GM23338 (cell line): ENCODE measurements around the gene VPS26C. TPM values are rescaled to one million over a fixed set of nuclear protein-coding genes. Genes with fewer than 3 reads are reported as not detected.

Experiments
- ATAC-seq: fragments of 200-7000 bp; cut with Tn5 transposase; 3 replicates; pipeline ENCODE4 v1.9.1; 2020
- DNase-seq: peaks from one replicate; pipeline ENCODE4 v3.0.0-alpha.2; 2015; ENCODE audit warnings: low spot score
- H2AFZ ChIP-seq: fragments of 200-600 bp; sonication (generic); 2 replicates; pipeline ENCODE4 v1.8.0; 2016; ENCODE audit warnings: antibody characterized with exemption, mild to moderate bottlenecking, moderate library complexity
- H3F3A ChIP-seq: fragments of 200-600 bp; sonication (generic); replicated peaks from 2 replicates; pipeline ENCODE4 v1.8.0; 2017; ENCODE audit warnings: antibody characterized with exemption, mixed run types, low read depth
- H3K27ac ChIP-seq: fragments of 200-600 bp; sonication (generic); 2 replicates; pipeline ENCODE4 v1.6.1; 2016; ENCODE audit warnings: low read depth
- H3K27me3 ChIP-seq: fragments of 200-600 bp; sonication (generic); 2 replicates; pipeline ENCODE4 v1.8.0; 2016; ENCODE audit warnings: mild to moderate bottlenecking, mixed run types, moderate library complexity; ENCODE audit not compliant: insufficient read depth
- H3K36me3 ChIP-seq: fragments of 200-600 bp; sonication (generic); 2 replicates; pipeline ENCODE4 v1.8.0; 2016; ENCODE audit warnings: mild to moderate bottlenecking; ENCODE audit not compliant: insufficient read depth
- H3K4me1 ChIP-seq: fragments of 200-600 bp; sonication (generic); 2 replicates; pipeline ENCODE4 v1.8.0; 2016; ENCODE audit warnings: mild to moderate bottlenecking, moderate library complexity; ENCODE audit not compliant: insufficient read depth
- H3K4me2 ChIP-seq: fragments of 200-600 bp; sonication (generic); 2 replicates; pipeline ENCODE4 v1.7.1; 2017; ENCODE audit warnings: mixed run types
- H3K4me3 ChIP-seq: fragments of 200-600 bp; sonication (generic); 2 replicates; pipeline ENCODE4 v1.6.1; 2016; ENCODE audit warnings: mixed run types
- H3K79me2 ChIP-seq: fragments of 200-600 bp; sonication (generic); replicated peaks from 2 replicates; pipeline ENCODE4 v1.8.0; 2017; ENCODE audit warnings: mild to moderate bottlenecking; ENCODE audit not compliant: insufficient read depth
- H3K9me2 ChIP-seq: fragments of 200-600 bp; sonication (generic); 2 replicates; pipeline ENCODE4 v1.8.0; 2017; ENCODE audit not compliant: insufficient read depth
- H4K20me1 ChIP-seq: fragments of 200-600 bp; sonication (generic); replicated peaks from 2 replicates; pipeline ENCODE4 v1.8.0; 2017; ENCODE audit warnings: mild to moderate bottlenecking; ENCODE audit not compliant: insufficient read depth
- H3K27ac Mint-ChIP-seq: 2 replicates; pipeline ENCODE4 v1.8.0; 2020; ENCODE audit warnings: inconsistent platforms, mild to moderate bottlenecking, moderate library complexity, mixed read lengths
- H3K27me3 Mint-ChIP-seq: 3 replicates; pipeline ENCODE4 v1.8.0; 2022; ENCODE audit warnings: low read depth, mild to moderate bottlenecking, moderate library complexity, mixed read lengths, inconsistent platforms; ENCODE audit not compliant: insufficient read depth, poor library complexity
- H3K36me3 Mint-ChIP-seq: 3 replicates; pipeline ENCODE4 v1.8.0; 2021; ENCODE audit warnings: low read depth, mild to moderate bottlenecking, inconsistent platforms, moderate library complexity, mixed read lengths
- H3K4me1 Mint-ChIP-seq: 3 replicates; pipeline ENCODE4 v1.8.0; 2020; ENCODE audit warnings: mild to moderate bottlenecking, inconsistent platforms, mixed read lengths
- H3K4me3 Mint-ChIP-seq: 3 replicates; pipeline ENCODE4 v1.8.0; 2021; ENCODE audit warnings: moderate library complexity, mild to moderate bottlenecking, inconsistent platforms, mixed read lengths
- H3K9me3 Mint-ChIP-seq: 3 replicates; pipeline ENCODE4 v1.8.0; 2020; ENCODE audit warnings: moderate library complexity, mild to moderate bottlenecking, inconsistent platforms, mixed read lengths
- CREB1 ChIP-seq: fragments of 250-450 bp; sonication (Bioruptor Pico); IDR thresholded peaks from 2 replicates; pipeline ENCODE4 v1.5.0; 2020; ENCODE audit warnings: low read depth, mild to moderate bottlenecking, moderate library complexity
- EZH2 ChIP-seq: fragments of 200-600 bp; sonication (generic); IDR thresholded peaks from one replicate; pipeline ENCODE4 v1.8.0; 2017; ENCODE audit warnings: antibody characterized with exemption, mild to moderate bottlenecking, low read depth; ENCODE audit not compliant: unreplicated experiment
- EZH2phosphoT487 ChIP-seq: fragments of 200-600 bp; sonication (generic); IDR thresholded peaks from one replicate; pipeline ENCODE4 v1.8.1; 2018; ENCODE audit warnings: antibody characterized with exemption; ENCODE audit not compliant: unreplicated experiment
- JUNB ChIP-seq: IDR thresholded peaks from one replicate; pipeline ENCODE4 v1.6.1; 2016; ENCODE audit warnings: antibody characterized with exemption; ENCODE audit not compliant: unreplicated experiment
- NANOG ChIP-seq: IDR thresholded peaks from 2 replicates; pipeline ENCODE4 v1.6.1; 2016; ENCODE audit warnings: antibody characterized with exemption, borderline replicate concordance
- POLR2AphosphoS5 ChIP-seq: IDR thresholded peaks from 2 replicates; pipeline ENCODE4 v1.6.1; 2016; ENCODE audit warnings: antibody characterized with exemption, low read depth
- STAT1 ChIP-seq: IDR thresholded peaks from one replicate; pipeline ENCODE4 v1.6.1; 2016; ENCODE audit warnings: antibody characterized with exemption; ENCODE audit not compliant: unreplicated experiment
- ZNF114 ChIP-seq: fragments of 250-450 bp; sonication (Bioruptor Pico); IDR thresholded peaks from 2 replicates; pipeline ENCODE4 v1.5.0; 2020; ENCODE audit warnings: mild to moderate bottlenecking, moderate library complexity
- ZNF331 ChIP-seq: fragments of 250-450 bp; sonication (Bioruptor Pico); IDR thresholded peaks from 2 replicates; pipeline ENCODE4 v1.5.0; 2020; ENCODE audit warnings: low read depth, mild to moderate bottlenecking, moderate library complexity
- polyA plus RNA-seq: library from polyadenylated mRNA; unstranded; fragments of >200 nt; fragmentation: Nextera tagmentation; extraction: Ambion mirVana; gene quantifications from 2 replicates; pipeline ENCODE4 v1.2.1, GENCODE V29; 2016
- total RNA-seq: library from RNA; depleted of rRNA; stranded (reverse); fragments of >200 nt; shearing (Covaris generic); gene quantifications from 2 replicates; pipeline ENCODE4 v1.2.3, GENCODE V29; 2014
- TF ChIP-seq, protein P1 (sequence below): IDR thresholded peaks from 2 replicates; pipeline ENCODE4 v1.6.1; 2016; ENCODE audit warnings: antibody characterized with exemption
- TF ChIP-seq, protein P2 (sequence below): fragments of 250-450 bp; sonication (Bioruptor Pico); IDR thresholded peaks from 2 replicates; pipeline ENCODE4 v1.5.0; 2020; ENCODE audit warnings: mild to moderate bottlenecking, moderate library complexity
- TF ChIP-seq, protein P3 (sequence below), 2 experiments: fragments of 200-600 bp in 1 of 2; sonication (generic) in 1 of 2; conservative IDR thresholded peaks; 2 replicates each; pipeline versions ENCODE4 v1.5.1 to v1.6.1; 2016 to 2017; ENCODE audit warnings: antibody characterized with exemption in 2 of 2, low read depth in 2 of 2, mild to moderate bottlenecking in 2 of 2, moderate library complexity in 1 of 2
- TF ChIP-seq, protein P4 (sequence below): IDR thresholded peaks from one replicate; pipeline ENCODE4 v1.6.1; 2018; ENCODE audit warnings: antibody characterized with exemption; ENCODE audit not compliant: unreplicated experiment

VPS26C gene
- total and polyA plus RNA-seq, 2 experiments from 2014 or later: 45.1 to 91.2 TPM

DNA sequence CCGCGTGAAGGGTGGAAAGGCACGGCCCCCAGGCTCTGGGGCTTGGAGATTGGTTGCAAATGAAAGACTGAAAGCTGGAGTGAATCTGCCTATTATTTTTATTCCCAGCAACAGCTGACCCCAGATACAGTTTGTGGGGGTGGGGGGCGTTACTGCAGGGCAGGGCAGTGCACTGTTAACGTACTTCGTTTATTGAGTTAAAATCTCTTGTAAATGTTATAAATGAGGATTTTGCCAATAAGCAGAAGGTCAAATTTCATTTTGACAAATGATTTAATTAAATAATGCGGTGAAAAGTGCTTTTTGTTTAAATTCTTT is 1.0 kb upstream of the VPS26C start:
- Histone ChIP-seq H3K79me2 (peaks cover 40% of the 10 kb centered on the region), H3K27ac (peak overlapping the region; percentile 97), H3K36me3 (no peaks in the 10 kb centered on the region), H3K4me3 (peak overlapping the region; percentile 63), H2AFZ (no peak overlapping the region), H3F3A (0 out of 2 replicates have a peak, but pooled peaks cover 3% of the 10 kb centered on the region), H3K27me3 (no peaks in the 10 kb centered on the region), H3K9me2 (peaks cover 4% of the 10 kb centered on the region; the same call in 1 of the 2 replicates), H3K4me1 (peaks cover 13% of the 10 kb centered on the region), H3K4me2 (peak overlapping the region; percentile 77), H4K20me1 (peaks cover 12% of the 10 kb centered on the region)
- peaks cover 3% of the 10 kb centered on the region; the same call in 2 of the 3 replicates for H3K9me3 Mint-ChIP-seq
- H3K36me3 Mint-ChIP-seq: peaks cover 11% of the 10 kb centered on the region; the same call in 2 of the 3 replicates
- DNase-seq: no peak
- H3K4me1 Mint-ChIP-seq: peaks cover 30% of the 10 kb centered on the region
- H3K4me3 Mint-ChIP-seq: peak overlapping the region; percentile 93
- no peak for ATAC-seq
- peak overlapping the region; percentile 97 for H3K27ac Mint-ChIP-seq
- TF ChIP-seq JUNB (no peak), STAT1 (no peak), ZNF114 (CRISPR knock-in tag) (no peak), POLR2AphosphoS5 (no peak), NANOG (no peak), CREB1 (no peak), EZH2phosphoT487 (no peak), EZH2 (no peak), ZNF331 (CRISPR knock-in tag) (no peak)
- TF ChIP-seq, protein P1, sequence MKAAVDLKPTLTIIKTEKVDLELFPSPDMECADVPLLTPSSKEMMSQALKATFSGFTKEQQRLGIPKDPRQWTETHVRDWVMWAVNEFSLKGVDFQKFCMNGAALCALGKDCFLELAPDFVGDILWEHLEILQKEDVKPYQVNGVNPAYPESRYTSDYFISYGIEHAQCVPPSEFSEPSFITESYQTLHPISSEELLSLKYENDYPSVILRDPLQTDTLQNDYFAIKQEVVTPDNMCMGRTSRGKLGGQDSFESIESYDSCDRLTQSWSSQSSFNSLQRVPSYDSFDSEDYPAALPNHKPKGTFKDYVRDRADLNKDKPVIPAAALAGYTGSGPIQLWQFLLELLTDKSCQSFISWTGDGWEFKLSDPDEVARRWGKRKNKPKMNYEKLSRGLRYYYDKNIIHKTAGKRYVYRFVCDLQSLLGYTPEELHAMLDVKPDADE: no peak
- TF ChIP-seq, protein P2, sequence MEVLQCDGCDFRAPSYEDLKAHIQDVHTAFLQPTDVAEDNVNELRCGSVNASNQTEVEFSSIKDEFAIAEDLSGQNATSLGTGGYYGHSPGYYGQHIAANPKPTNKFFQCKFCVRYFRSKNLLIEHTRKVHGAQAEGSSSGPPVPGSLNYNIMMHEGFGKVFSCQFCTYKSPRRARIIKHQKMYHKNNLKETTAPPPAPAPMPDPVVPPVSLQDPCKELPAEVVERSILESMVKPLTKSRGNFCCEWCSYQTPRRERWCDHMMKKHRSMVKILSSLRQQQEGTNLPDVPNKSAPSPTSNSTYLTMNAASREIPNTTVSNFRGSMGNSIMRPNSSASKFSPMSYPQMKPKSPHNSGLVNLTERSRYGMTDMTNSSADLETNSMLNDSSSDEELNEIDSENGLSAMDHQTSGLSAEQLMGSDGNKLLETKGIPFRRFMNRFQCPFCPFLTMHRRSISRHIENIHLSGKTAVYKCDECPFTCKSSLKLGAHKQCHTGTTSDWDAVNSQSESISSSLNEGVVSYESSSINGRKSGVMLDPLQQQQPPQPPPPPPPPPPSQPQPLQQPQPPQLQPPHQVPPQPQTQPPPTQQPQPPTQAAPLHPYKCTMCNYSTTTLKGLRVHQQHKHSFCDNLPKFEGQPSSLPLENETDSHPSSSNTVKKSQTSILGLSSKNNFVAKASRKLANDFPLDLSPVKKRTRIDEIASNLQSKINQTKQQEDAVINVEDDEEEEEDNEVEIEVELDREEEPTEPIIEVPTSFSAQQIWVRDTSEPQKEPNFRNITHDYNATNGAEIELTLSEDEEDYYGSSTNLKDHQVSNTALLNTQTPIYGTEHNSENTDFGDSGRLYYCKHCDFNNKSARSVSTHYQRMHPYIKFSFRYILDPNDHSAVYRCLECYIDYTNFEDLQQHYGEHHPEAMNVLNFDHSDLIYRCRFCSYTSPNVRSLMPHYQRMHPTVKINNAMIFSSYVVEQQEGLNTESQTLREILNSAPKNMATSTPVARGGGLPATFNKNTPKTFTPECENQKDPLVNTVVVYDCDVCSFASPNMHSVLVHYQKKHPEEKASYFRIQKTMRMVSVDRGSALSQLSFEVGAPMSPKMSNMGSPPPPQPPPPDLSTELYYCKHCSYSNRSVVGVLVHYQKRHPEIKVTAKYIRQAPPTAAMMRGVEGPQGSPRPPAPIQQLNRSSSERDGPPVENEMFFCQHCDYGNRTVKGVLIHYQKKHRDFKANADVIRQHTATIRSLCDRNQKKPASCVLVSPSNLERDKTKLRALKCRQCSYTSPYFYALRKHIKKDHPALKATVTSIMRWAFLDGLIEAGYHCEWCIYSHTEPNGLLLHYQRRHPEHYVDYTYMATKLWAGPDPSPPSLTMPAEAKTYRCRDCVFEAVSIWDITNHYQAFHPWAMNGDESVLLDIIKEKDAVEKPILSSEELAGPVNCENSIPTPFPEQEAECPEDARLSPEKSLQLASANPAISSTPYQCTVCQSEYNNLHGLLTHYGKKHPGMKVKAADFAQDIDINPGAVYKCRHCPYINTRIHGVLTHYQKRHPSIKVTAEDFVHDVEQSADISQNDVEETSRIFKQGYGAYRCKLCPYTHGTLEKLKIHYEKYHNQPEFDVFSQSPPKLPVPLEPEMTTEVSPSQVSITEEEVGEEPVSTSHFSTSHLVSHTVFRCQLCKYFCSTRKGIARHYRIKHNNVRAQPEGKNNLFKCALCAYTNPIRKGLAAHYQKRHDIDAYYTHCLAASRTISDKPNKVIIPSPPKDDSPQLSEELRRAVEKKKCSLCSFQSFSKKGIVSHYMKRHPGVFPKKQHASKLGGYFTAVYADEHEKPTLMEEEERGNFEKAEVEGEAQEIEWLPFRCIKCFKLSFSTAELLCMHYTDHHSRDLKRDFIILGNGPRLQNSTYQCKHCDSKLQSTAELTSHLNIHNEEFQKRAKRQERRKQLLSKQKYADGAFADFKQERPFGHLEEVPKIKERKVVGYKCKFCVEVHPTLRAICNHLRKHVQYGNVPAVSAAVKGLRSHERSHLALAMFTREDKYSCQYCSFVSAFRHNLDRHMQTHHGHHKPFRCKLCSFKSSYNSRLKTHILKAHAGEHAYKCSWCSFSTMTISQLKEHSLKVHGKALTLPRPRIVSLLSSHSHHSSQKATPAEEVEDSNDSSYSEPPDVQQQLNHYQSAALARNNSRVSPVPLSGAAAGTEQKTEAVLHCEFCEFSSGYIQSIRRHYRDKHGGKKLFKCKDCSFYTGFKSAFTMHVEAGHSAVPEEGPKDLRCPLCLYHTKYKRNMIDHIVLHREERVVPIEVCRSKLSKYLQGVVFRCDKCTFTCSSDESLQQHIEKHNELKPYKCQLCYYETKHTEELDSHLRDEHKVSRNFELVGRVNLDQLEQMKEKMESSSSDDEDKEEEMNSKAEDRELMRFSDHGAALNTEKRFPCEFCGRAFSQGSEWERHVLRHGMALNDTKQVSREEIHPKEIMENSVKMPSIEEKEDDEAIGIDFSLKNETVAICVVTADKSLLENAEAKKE (CRISPR knock-in tag): no peak
- TF ChIP-seq, protein P3, sequence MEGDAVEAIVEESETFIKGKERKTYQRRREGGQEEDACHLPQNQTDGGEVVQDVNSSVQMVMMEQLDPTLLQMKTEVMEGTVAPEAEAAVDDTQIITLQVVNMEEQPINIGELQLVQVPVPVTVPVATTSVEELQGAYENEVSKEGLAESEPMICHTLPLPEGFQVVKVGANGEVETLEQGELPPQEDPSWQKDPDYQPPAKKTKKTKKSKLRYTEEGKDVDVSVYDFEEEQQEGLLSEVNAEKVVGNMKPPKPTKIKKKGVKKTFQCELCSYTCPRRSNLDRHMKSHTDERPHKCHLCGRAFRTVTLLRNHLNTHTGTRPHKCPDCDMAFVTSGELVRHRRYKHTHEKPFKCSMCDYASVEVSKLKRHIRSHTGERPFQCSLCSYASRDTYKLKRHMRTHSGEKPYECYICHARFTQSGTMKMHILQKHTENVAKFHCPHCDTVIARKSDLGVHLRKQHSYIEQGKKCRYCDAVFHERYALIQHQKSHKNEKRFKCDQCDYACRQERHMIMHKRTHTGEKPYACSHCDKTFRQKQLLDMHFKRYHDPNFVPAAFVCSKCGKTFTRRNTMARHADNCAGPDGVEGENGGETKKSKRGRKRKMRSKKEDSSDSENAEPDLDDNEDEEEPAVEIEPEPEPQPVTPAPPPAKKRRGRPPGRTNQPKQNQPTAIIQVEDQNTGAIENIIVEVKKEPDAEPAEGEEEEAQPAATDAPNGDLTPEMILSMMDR (conservative IDR thresholded peaks at IDR 0.05; ENCODE audit: low read depth in 2 of 2): no peak
- TF ChIP-seq, protein P4, sequence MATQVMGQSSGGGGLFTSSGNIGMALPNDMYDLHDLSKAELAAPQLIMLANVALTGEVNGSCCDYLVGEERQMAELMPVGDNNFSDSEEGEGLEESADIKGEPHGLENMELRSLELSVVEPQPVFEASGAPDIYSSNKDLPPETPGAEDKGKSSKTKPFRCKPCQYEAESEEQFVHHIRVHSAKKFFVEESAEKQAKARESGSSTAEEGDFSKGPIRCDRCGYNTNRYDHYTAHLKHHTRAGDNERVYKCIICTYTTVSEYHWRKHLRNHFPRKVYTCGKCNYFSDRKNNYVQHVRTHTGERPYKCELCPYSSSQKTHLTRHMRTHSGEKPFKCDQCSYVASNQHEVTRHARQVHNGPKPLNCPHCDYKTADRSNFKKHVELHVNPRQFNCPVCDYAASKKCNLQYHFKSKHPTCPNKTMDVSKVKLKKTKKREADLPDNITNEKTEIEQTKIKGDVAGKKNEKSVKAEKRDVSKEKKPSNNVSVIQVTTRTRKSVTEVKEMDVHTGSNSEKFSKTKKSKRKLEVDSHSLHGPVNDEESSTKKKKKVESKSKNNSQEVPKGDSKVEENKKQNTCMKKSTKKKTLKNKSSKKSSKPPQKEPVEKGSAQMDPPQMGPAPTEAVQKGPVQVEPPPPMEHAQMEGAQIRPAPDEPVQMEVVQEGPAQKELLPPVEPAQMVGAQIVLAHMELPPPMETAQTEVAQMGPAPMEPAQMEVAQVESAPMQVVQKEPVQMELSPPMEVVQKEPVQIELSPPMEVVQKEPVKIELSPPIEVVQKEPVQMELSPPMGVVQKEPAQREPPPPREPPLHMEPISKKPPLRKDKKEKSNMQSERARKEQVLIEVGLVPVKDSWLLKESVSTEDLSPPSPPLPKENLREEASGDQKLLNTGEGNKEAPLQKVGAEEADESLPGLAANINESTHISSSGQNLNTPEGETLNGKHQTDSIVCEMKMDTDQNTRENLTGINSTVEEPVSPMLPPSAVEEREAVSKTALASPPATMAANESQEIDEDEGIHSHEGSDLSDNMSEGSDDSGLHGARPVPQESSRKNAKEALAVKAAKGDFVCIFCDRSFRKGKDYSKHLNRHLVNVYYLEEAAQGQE: no peak
- peaks cover 5% of the 10 kb centered on the region for H3K27me3 Mint-ChIP-seq
